Fibroblast of villous mesenchyme (primary cell): ENCODE results near the gene MANEAL. TPM values are rescaled to one million over a fixed set of nuclear protein-coding genes. Genes with fewer than 3 reads are reported as not detected.

Experiments used
- DNase-seq: peaks from one replicate; pipeline ENCODE4 v3.0.0-alpha.2; 2010; ENCODE audit warnings: low read depth
- H3K4me3 ChIP-seq: 2 replicates; pipeline ENCODE4 v1.5.1; 2011; ENCODE audit warnings: low read depth, mild to moderate bottlenecking, low read length
- CTCF ChIP-seq: IDR thresholded peaks from 2 replicates; pipeline ENCODE4 v1.5.1; 2012; ENCODE audit warnings: low read depth, mild to moderate bottlenecking, low read length; ENCODE audit not compliant: insufficient read depth
- total RNA-seq: library from RNA; depleted of rRNA; stranded (reverse); fragments of >200 nt; gene quantifications from 2 replicates; pipeline ENCODE4 v1.2.3, GENCODE V29; 2012

MANEAL gene
- total RNA-seq, 1 donor: 0.43 TPM

DNA sequence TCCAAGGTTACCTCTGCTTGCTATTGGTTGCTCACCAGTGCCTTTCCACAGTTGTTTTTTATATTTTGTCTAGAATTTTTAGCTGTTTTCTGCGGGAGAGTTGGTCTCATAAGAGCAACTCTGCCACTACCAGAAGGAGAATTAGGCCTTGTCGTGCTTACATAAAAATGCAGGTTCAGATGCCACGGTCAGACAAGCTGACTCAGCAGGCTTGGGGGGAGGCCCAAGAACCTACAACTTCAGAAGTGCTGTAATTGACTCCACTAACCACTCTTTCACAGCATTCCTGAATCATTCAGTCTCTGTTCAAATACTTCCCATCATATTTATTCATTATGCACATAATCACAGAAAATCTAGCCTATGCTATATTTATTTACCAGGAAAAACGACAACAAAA, 37.5 kb downstream of the MANEAL start:
- no peak overlapping the region for H3K4me3 ChIP-seq
- no peak for TF ChIP-seq CTCF
- DNase-seq: no peak

DNA sequence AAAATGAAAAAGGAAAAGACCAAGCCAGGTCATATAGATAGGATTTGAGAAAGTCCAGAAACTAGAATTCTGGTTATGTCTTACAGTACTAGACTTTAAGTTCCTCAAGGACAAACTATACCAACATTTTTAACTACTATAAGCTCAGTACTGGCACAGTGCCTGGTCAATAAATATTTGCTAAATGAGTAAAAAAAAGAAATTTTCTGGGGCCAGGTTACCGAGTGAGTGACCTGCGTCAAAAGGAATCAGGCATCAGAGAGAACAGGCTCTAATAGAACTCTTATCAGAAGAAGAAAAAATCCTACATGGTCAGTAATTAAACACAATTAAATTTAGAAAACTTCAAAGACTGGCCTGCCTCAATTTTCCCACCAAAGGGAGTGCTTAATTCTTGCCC, 38.2 kb downstream of the MANEAL start:
- no peak for DNase-seq
- TF ChIP-seq CTCF: no peak

GRCh38 chr1:37836788-37837187, 43.1 kb downstream of the MANEAL start:
- no peak for TF ChIP-seq CTCF
- no peak for DNase-seq
- H3K4me3 ChIP-seq: no peak overlapping the region

More for the DNA sequence above, 38.2 kb downstream of the MANEAL start:
- H3K4me3 ChIP-seq: no peak overlapping the region

DNA sequence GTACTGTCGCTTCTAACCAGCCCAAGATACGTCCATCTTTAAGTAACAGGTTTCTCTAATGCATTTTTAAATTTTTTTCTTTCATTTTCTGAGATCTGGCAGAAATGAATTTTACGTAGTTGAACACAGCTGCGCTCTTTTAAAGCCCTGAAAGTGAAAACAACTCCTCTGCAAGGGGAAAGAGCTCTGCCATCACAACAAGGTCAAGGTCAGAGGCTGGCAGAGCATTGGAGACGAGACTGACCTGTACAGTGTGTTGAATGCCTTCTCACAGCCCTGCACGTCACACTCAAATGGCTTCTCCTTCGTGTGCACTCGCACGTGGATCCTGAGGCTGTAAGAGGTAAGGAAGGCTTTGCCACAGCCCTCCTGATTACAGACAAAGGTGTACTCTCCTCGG, 46.0 kb downstream of the MANEAL start:
- H3K4me3 ChIP-seq: no peak overlapping the region
- no peak for TF ChIP-seq CTCF
- DNase-seq: no peak

GRCh38 chr1:37840711-37841110, 47.1 kb downstream of the MANEAL start:
- no peak overlapping the region for H3K4me3 ChIP-seq
- DNase-seq: peak; percentile 11
- TF ChIP-seq CTCF: no peak

GRCh38 chr1:37841652-37842051, 48.0 kb downstream of the MANEAL start:
- no peak for TF ChIP-seq CTCF

GRCh38 chr1:37844536-37844935, 50.9 kb downstream of the MANEAL start:
- H3K4me3 ChIP-seq: no peak overlapping the region
- no peak for DNase-seq
- no peak for TF ChIP-seq CTCF

More at GRCh38 chr1:37841652-37842051, 48.0 kb downstream of the MANEAL start:
- no peak overlapping the region for H3K4me3 ChIP-seq
- DNase-seq: no peak
